Endothelial cell of umbilical vein (primary cell): ENCODE data around the gene TGM3. TPM values are rescaled to one million over a fixed set of nuclear protein-coding genes. Genes with fewer than 3 reads are reported as not detected.

Experiments
- BruUV-seq: library from RNA; stranded (reverse); fragments of 400-500 nt; replicated peaks from 2 replicates; lab custom pipeline; 2021; lab: Mats Ljungman, UMichigan
- CTCF ChIA-PET: fragments of 300-600, 350-600 bp; sonication (Branson Sonifier 250); formaldehyde crosslinking; loops from one replicate; lab custom pipeline; 2021; ENCODE audit warnings: antibody characterized with exemption, inconsistent platforms; lab: Charles Lee
- POLR2A ChIA-PET: fragments of 300-600, 350-600 bp; sonication (Branson Sonifier 250); formaldehyde crosslinking; loops from one replicate; lab custom pipeline; 2021; ENCODE audit warnings: antibody characterized with exemption, inconsistent platforms; lab: Charles Lee
- DNase-seq: peaks from one replicate; pipeline ENCODE4 v3.0.0-alpha.2; 2011; ENCODE audit warnings: low read depth, low spot score
- FAIRE-seq: peaks from 2 replicates; lab custom pipeline; 2011; peaks lifted over from hg19 to GRCh38; lab: Jason Lieb, UNC
- H2AFZ ChIP-seq: 2 replicates; pipeline ENCODE4 v1.6.0; 2012; ENCODE audit warnings: low read depth, low read length, control low read depth, inconsistent platforms
- H3K27ac ChIP-seq: 2 replicates; pipeline ENCODE4 v1.5.1; 2011; ENCODE audit warnings: low read depth, mild to moderate bottlenecking, control low read depth, low read length, moderate library complexity; ENCODE audit not compliant: insufficient read depth
- H3K27me3 ChIP-seq, 2 experiments: 2 replicates each; pipeline versions ENCODE4 v1.6.0 to v1.6.1; 2011; ENCODE audit warnings: low read length in 2 of 2, mixed read lengths in 1 of 2; ENCODE audit not compliant: control insufficient read depth in 2 of 2, insufficient read depth in 2 of 2
- H3K36me3 ChIP-seq, 2 experiments: 2 replicates in 1 of 2; 3 replicates in 1 of 2; pipeline ENCODE4 v1.5.1; 2011; ENCODE audit warnings: low read length in 2 of 2, mild to moderate bottlenecking in 1 of 2, moderate library complexity in 1 of 2; ENCODE audit not compliant: control insufficient read depth in 2 of 2, insufficient read depth in 2 of 2; ENCODE audit errors: extremely low read depth in 1 of 2
- H3K4me1 ChIP-seq: 3 replicates; pipeline ENCODE4 v1.5.1; 2011; ENCODE audit warnings: mild to moderate bottlenecking, low read length; ENCODE audit not compliant: control insufficient read depth, insufficient read depth; ENCODE audit errors: extremely low read depth
- H3K4me2 ChIP-seq: 2 replicates; pipeline ENCODE4 v1.6.1; 2011; ENCODE audit warnings: low read length, control low read depth, mixed read lengths; ENCODE audit not compliant: insufficient read depth
- H3K4me3 ChIP-seq, 3 experiments: fragments of 200-600 bp in 1 of 3; sonication (generic), shearing (Covaris generic) in 1 of 3; replicated peaks in 1 of 3; 2 replicates each; pipeline ENCODE4 v1.5.1; 2011 to 2016; ENCODE audit warnings: control low read depth in 3 of 3, low read length in 3 of 3, mild to moderate bottlenecking in 2 of 3, inconsistent platforms in 1 of 3, low read depth in 1 of 3, moderate library complexity in 1 of 3; ENCODE audit not compliant: insufficient read depth in 1 of 3
- H3K79me2 ChIP-seq: 2 replicates; pipeline ENCODE4 v1.6.0; 2012; ENCODE audit warnings: low read length, inconsistent platforms; ENCODE audit not compliant: control insufficient read depth, insufficient read depth
- H3K9ac ChIP-seq: replicated peaks from 2 replicates; pipeline ENCODE3; 2011; ENCODE audit warnings: low read length, control low read depth; ENCODE audit not compliant: insufficient read depth; ENCODE audit errors: extremely low read depth
- H3K9me1 ChIP-seq: replicated peaks from 3 replicates; pipeline ENCODE4 v1.6.0; 2011; ENCODE audit warnings: mild to moderate bottlenecking, low read length; ENCODE audit not compliant: control insufficient read depth, insufficient read depth; ENCODE audit errors: extremely low read depth
- H3K9me3 ChIP-seq: replicated peaks from 2 replicates; pipeline ENCODE4 v1.5.1; 2012; ENCODE audit warnings: low read length, inconsistent platforms; ENCODE audit not compliant: control insufficient read depth, insufficient read depth
- H4K20me1 ChIP-seq: replicated peaks from 2 replicates; pipeline ENCODE3; 2011; ENCODE audit warnings: mild to moderate bottlenecking, low read length; ENCODE audit not compliant: control insufficient read depth, insufficient read depth; ENCODE audit errors: extremely low read depth
- EZH2 ChIP-seq: IDR thresholded peaks from 2 replicates; pipeline ENCODE4 v1.6.1; 2012; ENCODE audit warnings: borderline replicate concordance, low read depth, mild to moderate bottlenecking, moderate library complexity, low read length, inconsistent platforms; ENCODE audit not compliant: severe bottlenecking
- FOS ChIP-seq: IDR thresholded peaks from 2 replicates; pipeline ENCODE4 v1.6.1; 2011; ENCODE audit warnings: mild to moderate bottlenecking, low read length, moderate library complexity, borderline replicate concordance; ENCODE audit not compliant: insufficient read depth
- GATA2 ChIP-seq: IDR thresholded peaks from 2 replicates; pipeline ENCODE4 v1.7.0; 2011; ENCODE audit warnings: low read depth, mild to moderate bottlenecking, moderate library complexity, mixed read lengths, low read length; ENCODE audit not compliant: insufficient read length, insufficient read depth
- JUN ChIP-seq: IDR thresholded peaks from 2 replicates; pipeline ENCODE4 v1.6.1; 2011; ENCODE audit warnings: borderline replicate concordance, low read depth; ENCODE audit not compliant: insufficient read length, insufficient read depth
- MYC ChIP-seq: IDR thresholded peaks from one replicate; pipeline ENCODE4 v1.6.1; 2011; ENCODE audit warnings: mild to moderate bottlenecking, low read depth, low read length
- POLR2A ChIP-seq: IDR thresholded peaks from 2 replicates; pipeline ENCODE4 v1.6.1; 2012; ENCODE audit warnings: low read depth, mild to moderate bottlenecking, control low read depth, low read length
- POLR2AphosphoS5 ChIP-seq: IDR thresholded peaks from 2 replicates; pipeline ENCODE4 v1.6.1; 2012; ENCODE audit warnings: low read depth, mild to moderate bottlenecking, control low read depth, low read length, moderate library complexity; ENCODE audit not compliant: insufficient read depth
- dilution Hi-C: fragments of 300-500 bp; cut with MboI; formaldehyde crosslinking; loops from one replicate; pipeline ENCODE4 v1.15.0; 2019; ENCODE audit warnings: low sequenced_read_pairs; ENCODE audit not compliant: extremely low pct_ligation_motif_present
- intact Hi-C: fragments of 100-400 bp; cut with micrococcal nuclease; formaldehyde crosslinking; loops from one replicate; pipeline ENCODE4 v1.10.0; 2022
- polyA plus RNA-seq, 4 experiments: library from polyadenylated mRNA; depleted of rRNA in 3 of 4; stranded (reverse) in 3 of 4; unstranded in 1 of 4; fragments of >200 nt; gene quantifications; 2 replicates each; pipeline versions ENCODE4 v1.2.1 to v1.2.3, GENCODE V29; 2011 to 2012; ENCODE audit warnings: missing spikeins in 1 of 4
- total RNA-seq: library from RNA; stranded (reverse); gene quantifications from 2 replicates; pipeline ENCODE4 v1.2.3, GENCODE V29; 2021
- TF ChIP-seq, protein P1 (sequence below): IDR thresholded peaks from 2 replicates; pipeline ENCODE4 v1.6.1; 2011; ENCODE audit not compliant: insufficient read depth, insufficient read length
- TF ChIP-seq, protein P2 (sequence below), 2 donors: IDR thresholded peaks; 1 replicate in 1 of 2; 2 replicates in 1 of 2; pipeline ENCODE4 v1.5.1; 2011; ENCODE audit warnings: low read length in 2 of 2, mild to moderate bottlenecking in 2 of 2, moderate library complexity in 2 of 2, control low read depth in 1 of 2, inconsistent platforms in 1 of 2, low read depth in 1 of 2; ENCODE audit not compliant: insufficient read depth in 1 of 2; ENCODE audit errors: extremely low read depth in 1 of 2

Gene TGM3
- total and polyA plus RNA-seq, 2 donors (not counting 3 experiments of a cell fraction or from before 2014, with no cell fraction given), result not detected

DNA sequence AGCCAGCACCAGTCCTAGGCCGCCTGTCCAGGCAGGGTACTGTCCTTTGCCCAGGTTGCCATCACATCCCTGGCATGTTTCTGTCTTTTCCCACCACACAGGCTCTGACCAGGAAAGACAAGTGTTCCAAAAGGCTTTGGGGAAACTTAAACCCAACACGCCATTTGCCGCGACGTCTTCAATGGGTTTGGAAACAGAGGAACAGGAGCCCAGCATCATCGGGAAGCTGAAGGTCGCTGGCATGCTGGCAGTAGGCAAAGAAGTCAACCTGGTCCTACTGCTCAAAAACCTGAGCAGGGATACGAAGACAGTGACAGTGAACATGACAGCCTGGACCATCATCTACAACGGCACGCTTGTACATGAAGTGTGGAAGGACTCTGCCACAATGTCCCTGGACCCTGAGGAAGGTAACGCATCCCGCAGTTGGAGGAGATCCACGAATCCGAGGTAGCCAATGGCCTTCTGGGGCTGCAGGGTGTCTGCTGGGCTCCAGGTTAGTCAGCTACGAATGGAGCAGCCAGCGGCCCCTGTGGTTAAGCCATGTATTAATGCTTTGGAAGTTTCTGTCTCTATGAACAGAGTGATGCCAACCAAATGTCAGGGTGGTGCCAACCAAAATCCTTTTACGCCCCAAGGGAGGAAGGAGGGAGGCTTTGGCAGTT, 36.2 kb downstream of the TGM3 start:
- Histone ChIP-seq H3K9me1 (no peaks in the 10 kb centered on the region), H3K9ac (no peak overlapping the region), H3K4me2 (no peak overlapping the region), H3K36me3 (no peaks in the 10 kb centered on the region), H3K9me3 (no peaks in the 10 kb centered on the region), H3K27ac (no peak overlapping the region), H3K27me3 (peaks cover 0 to 4% of the 10 kb centered on the region in 2 experiments), H3K79me2 (no peaks in the 10 kb centered on the region), H3K4me1 (no peaks in the 10 kb centered on the region), H3K4me3 (no peak overlapping the region), H4K20me1 (no peaks in the 10 kb centered on the region), H2AFZ (no peak overlapping the region)
- ChIA-PET CTCF (interaction anchor here (1.3 kb wide), 1 partner anchor 13 kb away, joined by 3 read pairs; no protein-coding TSS in a partner anchor), POLR2A (no interaction called here)
- dilution Hi-C loops (no loop called here), intact Hi-C loops (no loop called here)
- no peak for TF ChIP-seq GATA2
- TF ChIP-seq, protein P1, sequence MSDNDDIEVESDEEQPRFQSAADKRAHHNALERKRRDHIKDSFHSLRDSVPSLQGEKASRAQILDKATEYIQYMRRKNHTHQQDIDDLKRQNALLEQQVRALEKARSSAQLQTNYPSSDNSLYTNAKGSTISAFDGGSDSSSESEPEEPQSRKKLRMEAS, result no peak
- TF ChIP-seq MYC, result no peak
- no peak for TF ChIP-seq JUN
- TF ChIP-seq POLR2A, result no peak
- TF ChIP-seq EZH2, result no peak
- TF ChIP-seq POLR2AphosphoS5, result no peak
- TF ChIP-seq FOS, result no peak
- TF ChIP-seq, protein P2, sequence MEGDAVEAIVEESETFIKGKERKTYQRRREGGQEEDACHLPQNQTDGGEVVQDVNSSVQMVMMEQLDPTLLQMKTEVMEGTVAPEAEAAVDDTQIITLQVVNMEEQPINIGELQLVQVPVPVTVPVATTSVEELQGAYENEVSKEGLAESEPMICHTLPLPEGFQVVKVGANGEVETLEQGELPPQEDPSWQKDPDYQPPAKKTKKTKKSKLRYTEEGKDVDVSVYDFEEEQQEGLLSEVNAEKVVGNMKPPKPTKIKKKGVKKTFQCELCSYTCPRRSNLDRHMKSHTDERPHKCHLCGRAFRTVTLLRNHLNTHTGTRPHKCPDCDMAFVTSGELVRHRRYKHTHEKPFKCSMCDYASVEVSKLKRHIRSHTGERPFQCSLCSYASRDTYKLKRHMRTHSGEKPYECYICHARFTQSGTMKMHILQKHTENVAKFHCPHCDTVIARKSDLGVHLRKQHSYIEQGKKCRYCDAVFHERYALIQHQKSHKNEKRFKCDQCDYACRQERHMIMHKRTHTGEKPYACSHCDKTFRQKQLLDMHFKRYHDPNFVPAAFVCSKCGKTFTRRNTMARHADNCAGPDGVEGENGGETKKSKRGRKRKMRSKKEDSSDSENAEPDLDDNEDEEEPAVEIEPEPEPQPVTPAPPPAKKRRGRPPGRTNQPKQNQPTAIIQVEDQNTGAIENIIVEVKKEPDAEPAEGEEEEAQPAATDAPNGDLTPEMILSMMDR (IDR thresholded peaks at IDR 0.05; ENCODE audit: extremely low read depth in 1 of 2, insufficient read depth in 1 of 2, low read depth in 1 of 2, low read length in 2 of 2), result no peak
- DNase-seq, result no peak
- no peak for FAIRE-seq
- BruUV-seq, result no TSS peak
